WTC11 (cell line): ENCODE results near the gene MLLT1. TPM values are rescaled to one million over a fixed set of nuclear protein-coding genes. Genes with fewer than 3 reads are reported as not detected.

ENCODE experiments used
- ATAC-seq: fragments of 200-7000 bp; cut with Tn5 transposase; 2 replicates; pipeline ENCODE4 v1.10.0; 2021; ENCODE audit warnings: mild to moderate bottlenecking, moderate library complexity
- CTCF ChIA-PET: fragments of 300-600 bp; sonication (Branson Sonifier 250); formaldehyde crosslinking; loops from one replicate; lab custom pipeline; 2021; ENCODE audit warnings: antibody characterized with exemption; lab: Charles Lee
- POLR2A ChIA-PET: fragments of 350-600 bp; sonication (Branson Sonifier 250); formaldehyde crosslinking; loops from one replicate; lab custom pipeline; 2021; ENCODE audit warnings: antibody characterized with exemption; lab: Charles Lee
- DNase-seq: peaks from one replicate; pipeline ENCODE4 v3.0.0; 2021; ENCODE audit warnings: low spot score
- H3K27ac Mint-ChIP-seq: 2 replicates; pipeline ENCODE4 v1.8.0; 2021; ENCODE audit warnings: mixed read lengths
- H3K27me3 Mint-ChIP-seq: 2 replicates; pipeline ENCODE4 v1.8.0; 2021; ENCODE audit warnings: low read depth, mild to moderate bottlenecking, moderate library complexity, mixed read lengths
- H3K36me3 Mint-ChIP-seq: 2 replicates; pipeline ENCODE4 v1.8.0; 2021; ENCODE audit warnings: mixed read lengths
- H3K4me1 Mint-ChIP-seq: 2 replicates; pipeline ENCODE4 v1.8.0; 2022; ENCODE audit warnings: mixed read lengths
- H3K4me3 Mint-ChIP-seq: 2 replicates; pipeline ENCODE4 v1.8.0; 2021; ENCODE audit warnings: mild to moderate bottlenecking, moderate library complexity, mixed read lengths
- H3K9me3 Mint-ChIP-seq: 2 replicates; pipeline ENCODE4 v1.8.0; 2021; ENCODE audit warnings: mixed read lengths
- ATF2 ChIP-seq: sonication (generic); formaldehyde crosslinking; IDR thresholded peaks from 2 replicates; pipeline ENCODE4 v1.8.1; 2022; ENCODE audit warnings: low read depth, missing genetic modification reagents, borderline replicate concordance
- CBFB ChIP-seq: sonication (generic); formaldehyde crosslinking; IDR thresholded peaks from 2 replicates; pipeline ENCODE4 v1.8.1; 2022; ENCODE audit warnings: mild to moderate bottlenecking, low read depth, missing genetic modification reagents
- CREB1 ChIP-seq: sonication (generic); formaldehyde crosslinking; IDR thresholded peaks from 2 replicates; pipeline ENCODE4 v1.8.0; 2023; ENCODE audit warnings: mild to moderate bottlenecking, missing genetic modification reagents
- E2F4 ChIP-seq: sonication (generic); formaldehyde crosslinking; IDR thresholded peaks from 2 replicates; pipeline ENCODE4 v1.8.1; 2022; ENCODE audit warnings: low read depth, mild to moderate bottlenecking, moderate library complexity, missing genetic modification reagents, borderline replicate concordance
- ETV6 ChIP-seq: sonication (generic); formaldehyde crosslinking; IDR thresholded peaks from 2 replicates; pipeline ENCODE4 v1.8.1; 2022; ENCODE audit warnings: mild to moderate bottlenecking, missing genetic modification reagents
- FOXJ3 ChIP-seq: sonication (generic); formaldehyde crosslinking; IDR thresholded peaks from 2 replicates; pipeline ENCODE4 v1.9.0; 2021; ENCODE audit warnings: missing genetic modification reagents, mild to moderate bottlenecking, borderline replicate concordance
- FOXK1 ChIP-seq: sonication (generic); formaldehyde crosslinking; IDR thresholded peaks from 2 replicates; pipeline ENCODE4 v1.8.0; 2022; ENCODE audit warnings: mild to moderate bottlenecking, moderate library complexity, missing genetic modification reagents
- FOXP1 ChIP-seq: sonication (generic); formaldehyde crosslinking; IDR thresholded peaks from 2 replicates; pipeline ENCODE4 v1.8.0; 2022; ENCODE audit warnings: missing genetic modification reagents, mild to moderate bottlenecking, moderate library complexity, borderline replicate concordance
- FOXP4 ChIP-seq: sonication (generic); formaldehyde crosslinking; IDR thresholded peaks from 2 replicates; pipeline ENCODE4 v1.8.0; 2022; ENCODE audit warnings: mild to moderate bottlenecking, missing genetic modification reagents
- HMGA2 ChIP-seq: fragments of 250-450 bp; sonication (Bioruptor Pico); IDR thresholded peaks from 2 replicates; pipeline ENCODE4 v1.4.0; 2021; ENCODE audit warnings: mild to moderate bottlenecking, moderate library complexity
- JUN ChIP-seq: sonication (generic); formaldehyde crosslinking; IDR thresholded peaks from 2 replicates; pipeline ENCODE4 v1.8.0; 2023; ENCODE audit warnings: mild to moderate bottlenecking, missing genetic modification reagents
- MYBL2 ChIP-seq: sonication (generic); formaldehyde crosslinking; IDR thresholded peaks from 2 replicates; pipeline ENCODE4 v1.8.1; 2023; ENCODE audit warnings: mild to moderate bottlenecking, moderate library complexity, missing genetic modification reagents
- NFYB ChIP-seq: sonication (generic); formaldehyde crosslinking; conservative IDR thresholded peaks from 2 replicates; pipeline ENCODE4 v1.8.0; 2022; ENCODE audit warnings: low read depth, missing genetic modification reagents
- NR3C1 ChIP-seq: sonication (generic); formaldehyde crosslinking; conservative IDR thresholded peaks from 2 replicates; pipeline ENCODE4 v1.8.1; 2023; ENCODE audit warnings: low read depth, mild to moderate bottlenecking, missing genetic modification reagents
- PREB ChIP-seq: sonication (generic); formaldehyde crosslinking; IDR thresholded peaks from 2 replicates; pipeline ENCODE4 v1.8.1; 2022; ENCODE audit warnings: mild to moderate bottlenecking, missing genetic modification reagents, moderate library complexity, borderline replicate concordance
- RELA ChIP-seq: sonication (generic); formaldehyde crosslinking; IDR thresholded peaks from 2 replicates; pipeline ENCODE4 v1.8.1; 2022; ENCODE audit warnings: missing genetic modification reagents, mild to moderate bottlenecking, borderline replicate concordance
- SMAD3 ChIP-seq: sonication (generic); formaldehyde crosslinking; IDR thresholded peaks from 2 replicates; pipeline ENCODE4 v1.8.0; 2022; ENCODE audit warnings: missing genetic modification reagents, mild to moderate bottlenecking, borderline replicate concordance
- SP1 ChIP-seq: sonication (generic); formaldehyde crosslinking; conservative IDR thresholded peaks from 2 replicates; pipeline ENCODE4 v1.8.1; 2022; ENCODE audit warnings: missing genetic modification reagents
- TCF7 ChIP-seq: sonication (generic); formaldehyde crosslinking; IDR thresholded peaks from 2 replicates; pipeline ENCODE4 v1.8.0; 2022; ENCODE audit warnings: mild to moderate bottlenecking, low read depth, missing genetic modification reagents, moderate library complexity
- TEAD1 ChIP-seq: sonication (generic); formaldehyde crosslinking; IDR thresholded peaks from 2 replicates; pipeline ENCODE4 v1.8.0; 2022; ENCODE audit warnings: mild to moderate bottlenecking, missing genetic modification reagents
- TP53 ChIP-seq: sonication (generic); formaldehyde crosslinking; IDR thresholded peaks from 2 replicates; pipeline ENCODE4 v1.8.1; 2023; ENCODE audit warnings: mild to moderate bottlenecking, missing genetic modification reagents
- ZBTB21 ChIP-seq: sonication (generic); formaldehyde crosslinking; IDR thresholded peaks from 2 replicates; pipeline ENCODE4 v1.8.1; 2023; ENCODE audit warnings: mild to moderate bottlenecking, missing genetic modification reagents, borderline replicate concordance
- ZNF138 ChIP-seq: sonication (generic); formaldehyde crosslinking; conservative IDR thresholded peaks from 2 replicates; pipeline ENCODE4 v1.8.1; 2022; ENCODE audit warnings: mild to moderate bottlenecking, moderate library complexity, missing genetic modification reagents
- ZNF263 ChIP-seq: sonication (generic); formaldehyde crosslinking; IDR thresholded peaks from 2 replicates; pipeline ENCODE4 v1.8.1; 2022; ENCODE audit warnings: low read depth, mild to moderate bottlenecking, moderate library complexity, missing genetic modification reagents
- ZNF416 ChIP-seq: fragments of 250-450 bp; sonication (Bioruptor Pico); IDR thresholded peaks from 2 replicates; pipeline ENCODE4 v1.9.0; 2021; ENCODE audit warnings: mild to moderate bottlenecking, inconsistent platforms
- ZNF671 ChIP-seq: fragments of 250-450 bp; sonication (Bioruptor Pico); IDR thresholded peaks from 2 replicates; pipeline ENCODE4 v1.8.0; 2021; ENCODE audit warnings: mild to moderate bottlenecking
- total RNA-seq: library from RNA; stranded (reverse); gene quantifications from 3 replicates; pipeline ENCODE4 v1.2.3, GENCODE V29; 2021
- TF ChIP-seq, protein P1 (sequence below): sonication (generic); formaldehyde crosslinking; conservative IDR thresholded peaks from 2 replicates; pipeline ENCODE4 v1.8.1; 2022; ENCODE audit warnings: mild to moderate bottlenecking, missing genetic modification reagents
- TF ChIP-seq, protein P2 (sequence below): fragments of 250-450 bp; sonication (Bioruptor Pico); IDR thresholded peaks from 2 replicates; pipeline ENCODE4 v1.9.0; 2021; ENCODE audit warnings: moderate library complexity, mild to moderate bottlenecking, inconsistent platforms, borderline replicate concordance

Gene MLLT1
- total RNA-seq, 1 experiment from 2014 or later: 58.2 TPM

- ATAC-seq: no peak
- ChIA-PET POLR2A (interaction anchor here (0.6 kb wide), 1 partner anchor 395 kb away, joined by 3 read pairs; no protein-coding TSS in a partner anchor), CTCF (interaction anchor here (0.7 to 3.9 kb wide), 3 partner anchors 14 to 524 kb away, joined by 3 to 20 read pairs (median 5); no protein-coding TSS in a partner anchor)
- Mint-ChIP-seq H3K4me3 (no peak overlapping the region), H3K27me3 (peaks cover 12% of the 10 kb centered on the region), H3K36me3 (no peaks in the 10 kb centered on the region), H3K4me1 (no peaks in the 10 kb centered on the region), H3K27ac (no peak overlapping the region), H3K9me3 (no peaks in the 10 kb centered on the region)
- no peak for DNase-seq
- no peak for TF ChIP-seq ZNF263 (CRISPR knock-in tag)
- TF ChIP-seq ZNF138 (CRISPR knock-in tag): no peak
- no peak for TF ChIP-seq ZBTB21 (CRISPR knock-in tag)
- TF ChIP-seq TEAD1 (CRISPR knock-in tag): no peak
- TF ChIP-seq HMGA2 (CRISPR knock-in tag): no peak
- no peak for TF ChIP-seq FOXP4 (CRISPR knock-in tag)
- no peak for TF ChIP-seq PREB
- no peak for TF ChIP-seq JUN
- TF ChIP-seq CREB1 (CRISPR knock-in tag): no peak
- TF ChIP-seq ZNF671: no peak
- TF ChIP-seq, protein P1, sequence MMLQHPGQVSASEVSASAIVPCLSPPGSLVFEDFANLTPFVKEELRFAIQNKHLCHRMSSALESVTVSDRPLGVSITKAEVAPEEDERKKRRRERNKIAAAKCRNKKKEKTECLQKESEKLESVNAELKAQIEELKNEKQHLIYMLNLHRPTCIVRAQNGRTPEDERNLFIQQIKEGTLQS: no peak
- TF ChIP-seq FOXK1 (CRISPR knock-in tag): no peak
- TF ChIP-seq TCF7: no peak
- no peak for TF ChIP-seq MYBL2
- no peak for TF ChIP-seq TP53
- TF ChIP-seq ZNF416: no peak
- TF ChIP-seq, protein P2, sequence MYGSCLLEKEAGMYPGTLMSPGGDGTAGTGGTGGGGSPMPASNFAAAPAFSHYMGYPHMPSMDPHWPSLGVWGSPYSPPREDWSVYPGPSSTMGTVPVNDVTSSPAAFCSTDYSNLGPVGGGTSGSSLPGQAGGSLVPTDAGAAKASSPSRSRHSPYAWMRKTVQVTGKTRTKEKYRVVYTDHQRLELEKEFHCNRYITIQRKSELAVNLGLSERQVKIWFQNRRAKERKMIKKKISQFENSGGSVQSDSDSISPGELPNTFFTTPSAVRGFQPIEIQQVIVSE (CRISPR knock-in tag): no peak
- TF ChIP-seq NR3C1 (CRISPR knock-in tag): no peak
- TF ChIP-seq ETV6 (CRISPR knock-in tag): no peak
- TF ChIP-seq E2F4: no peak
These were observed 74.7 kb downstream of the MLLT1 start for GRCh38 chr19:6204866-6205723.

DNA sequence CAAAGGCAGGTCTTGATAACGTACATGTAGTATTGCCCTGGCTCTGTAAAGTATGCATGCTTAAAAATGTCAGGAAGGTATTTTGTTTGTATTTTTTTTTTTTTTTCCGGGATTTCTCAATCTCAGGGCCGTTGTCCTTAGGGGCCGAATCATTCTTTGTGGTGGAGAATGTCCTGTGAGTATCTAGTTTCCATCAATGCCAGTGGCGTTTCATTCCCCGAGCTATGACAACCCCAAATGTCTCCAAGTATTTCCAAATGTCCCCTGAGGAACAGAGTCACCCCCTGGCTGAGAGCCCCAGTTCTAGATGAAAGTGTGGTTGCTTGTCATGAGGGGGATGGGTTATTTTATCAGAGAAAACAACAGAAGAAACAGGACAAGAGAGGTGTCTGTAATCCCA is 75.6 kb downstream of the MLLT1 start:
- H3K9me3 Mint-ChIP-seq: peaks cover 1% of the 10 kb centered on the region
- ChIA-PET POLR2A (no interaction called here), CTCF (interaction anchor here (0.7 to 3.9 kb wide), 2 partner anchors 14 to 525 kb away, joined by 3 to 20 read pairs; no protein-coding TSS in a partner anchor)
- DNase-seq: no peak
- ATAC-seq: no peak
- peaks cover 2% of the 10 kb centered on the region for H3K4me1 Mint-ChIP-seq
- no peak overlapping the region for H3K4me3 Mint-ChIP-seq
- H3K36me3 Mint-ChIP-seq: peaks cover 1% of the 10 kb centered on the region
- H3K27ac Mint-ChIP-seq: no peak overlapping the region
- H3K27me3 Mint-ChIP-seq: peaks cover 15% of the 10 kb centered on the region
- TF ChIP-seq ATF2: no peak
- no peak for TF ChIP-seq PREB
- TF ChIP-seq SMAD3 (CRISPR knock-in tag): no peak
- no peak for TF ChIP-seq ZNF671
- TF ChIP-seq RELA (CRISPR knock-in tag): no peak
- no peak for TF ChIP-seq NFYB (CRISPR knock-in tag)
- TF ChIP-seq MYBL2: no peak
- no peak for TF ChIP-seq TEAD1 (CRISPR knock-in tag)
- TF ChIP-seq FOXJ3 (CRISPR knock-in tag): no peak
- TF ChIP-seq SP1 (CRISPR knock-in tag): no peak
- TF ChIP-seq ZBTB21 (CRISPR knock-in tag): no peak
- TF ChIP-seq FOXP1 (CRISPR knock-in tag): no peak
- TF ChIP-seq NR3C1 (CRISPR knock-in tag): no peak
- no peak for TF ChIP-seq CBFB (CRISPR knock-in tag)
